HCT116 (cell line): ENCODE results near the gene NUDT14. TPM values are rescaled to one million over a fixed set of nuclear protein-coding genes. Genes with fewer than 3 reads are reported as not detected.

Experiments
- ATAC-seq: fragments of 200-7000 bp; cut with Tn5 transposase; 2 replicates; pipeline ENCODE4 v1.9.1; 2020; ENCODE audit warnings: mild to moderate bottlenecking, moderate library complexity
- BruUV-seq: library from RNA; stranded (reverse); fragments of 400-500 nt; replicated peaks from 2 replicates; lab custom pipeline; 2021; lab: Mats Ljungman, UMichigan
- CTCF ChIA-PET: fragments of 300-600 bp; sonication (Branson Sonifier 250); formaldehyde crosslinking; loops from one replicate; lab custom pipeline; 2021; ENCODE audit warnings: antibody characterized with exemption; lab: Charles Lee
- POLR2A ChIA-PET: fragments of 300-600, 350-600 bp; sonication (Branson Sonifier 250); formaldehyde crosslinking; loops from one replicate; lab custom pipeline; 2021; ENCODE audit warnings: antibody characterized with exemption; lab: Charles Lee
- RAD21 ChIA-PET, 2 experiments: fragments of 300-600 bp; sonication (Branson Sonifier 250); formaldehyde crosslinking; loops; one replicate each; lab custom pipeline; 2023; ENCODE audit warnings: low total read pairs in 2 of 2; ENCODE audit not compliant: uncharacterized antibody in 2 of 2, unreplicated experiment in 2 of 2, low non-redundant PET in 1 of 2; lab: Charles Lee
- DNase-seq: peaks from one replicate; pipeline ENCODE4 v3.0.0-alpha.2; 2010; ENCODE audit warnings: low read depth, low spot score
- H2AFZ ChIP-seq: fragments of 200-600 bp; shearing (Covaris generic), sonication (generic); 2 replicates; pipeline ENCODE4 v1.6.1; 2017; ENCODE audit warnings: low read depth, mixed run types, mixed read lengths, antibody characterized with exemption, low read length; ENCODE audit not compliant: poor library complexity, severe bottlenecking
- H3K27ac ChIP-seq: 2 replicates; pipeline ENCODE4 v1.5.1; 2012; ENCODE audit warnings: low read depth, low read length
- H3K27me3 ChIP-seq: fragments of 200-600 bp; sonication (generic); 2 replicates; pipeline ENCODE4 v1.6.1; 2016; ENCODE audit warnings: mixed run types, low read length, mixed read lengths; ENCODE audit not compliant: insufficient read depth
- H3K36me3 ChIP-seq, 2 experiments: fragments of 200-500 bp in 1 of 2; fragments of 200-600 bp in 1 of 2; sonication (Bioruptor generic) in 1 of 2; sonication (generic) in 1 of 2; 2 replicates each; pipeline versions ENCODE4 v1.5.1 to v1.6.1; 2014 to 2016; ENCODE audit warnings: low read length in 2 of 2, inconsistent platforms in 1 of 2, mixed read lengths in 1 of 2, mixed run types in 1 of 2; ENCODE audit not compliant: insufficient read depth in 2 of 2, control insufficient read depth in 1 of 2
- H3K4me1 ChIP-seq, 2 experiments: fragments of 200-600 bp in 1 of 2; sonication (generic) in 1 of 2; 2 replicates each; pipeline versions ENCODE4 v1.5.1 to v1.6.1; 2012 to 2017; ENCODE audit warnings: low read length in 2 of 2, inconsistent platforms in 1 of 2, mild to moderate bottlenecking in 1 of 2, mixed read lengths in 1 of 2, mixed run types in 1 of 2, moderate library complexity in 1 of 2; ENCODE audit not compliant: insufficient read depth in 2 of 2, control insufficient read depth in 1 of 2
- H3K4me2 ChIP-seq: fragments of 200-600 bp; sonication (generic); 2 replicates; pipeline ENCODE4 v1.6.1; 2017; ENCODE audit warnings: mixed run types, low read length, mixed read lengths
- H3K4me3 ChIP-seq, 2 experiments: fragments of 200-600 bp in 1 of 2; sonication (generic) in 1 of 2; replicated peaks in 1 of 2; 2 replicates each; pipeline ENCODE4 v1.5.1; 2011 to 2016; ENCODE audit warnings: low read length in 2 of 2, control low read depth in 1 of 2, low read depth in 1 of 2, mild to moderate bottlenecking in 1 of 2, mixed read lengths in 1 of 2, mixed run types in 1 of 2
- H3K79me2 ChIP-seq: fragments of 200-600 bp; sonication (generic); 2 replicates; pipeline ENCODE4 v1.6.1; 2017; ENCODE audit warnings: mild to moderate bottlenecking, mixed run types, low read length, moderate library complexity, mixed read lengths; ENCODE audit not compliant: insufficient read depth
- H3K9ac ChIP-seq: fragments of 200-600 bp; sonication (generic); 2 replicates; pipeline ENCODE4 v1.6.1; 2016; ENCODE audit warnings: low read length, mixed read lengths
- H3K9me2 ChIP-seq: fragments of 200-600 bp; sonication (generic), shearing (Covaris generic); 2 replicates; pipeline ENCODE4 v1.6.1; 2017; ENCODE audit warnings: mixed run types, mild to moderate bottlenecking, moderate library complexity; ENCODE audit not compliant: insufficient read depth
- H3K9me3 ChIP-seq, 2 experiments: fragments of 200-500 bp in 1 of 2; fragments of 200-600 bp in 1 of 2; sonication (Bioruptor generic) in 1 of 2; sonication (generic) in 1 of 2; 2 replicates each; pipeline ENCODE4 v1.6.1; 2014 to 2017; ENCODE audit warnings: low read length in 2 of 2, mixed read lengths in 2 of 2, inconsistent platforms in 1 of 2, low read depth in 1 of 2, mild to moderate bottlenecking in 1 of 2, mixed run types in 1 of 2, moderate library complexity in 1 of 2; ENCODE audit not compliant: control insufficient read depth in 1 of 2, insufficient read depth in 1 of 2
- H4K20me1 ChIP-seq: fragments of 200-600 bp; sonication (generic), shearing (Covaris generic); 2 replicates; pipeline ENCODE4 v1.6.1; 2017; ENCODE audit warnings: mixed run types, mild to moderate bottlenecking, moderate library complexity; ENCODE audit not compliant: insufficient read depth
- CBX3 ChIP-seq: IDR thresholded peaks from 2 replicates; pipeline ENCODE4 v1.6.1; 2012; ENCODE audit warnings: low read depth
- CEBPB ChIP-seq: IDR thresholded peaks from 2 replicates; pipeline ENCODE4 v1.6.1; 2012; ENCODE audit warnings: low read depth
- EGR1 ChIP-seq: IDR thresholded peaks from 2 replicates; pipeline ENCODE4 v1.6.1; 2012; ENCODE audit warnings: low read depth
- EZH2 ChIP-seq: fragments of 200-600 bp; sonication (generic); IDR thresholded peaks from 2 replicates; pipeline ENCODE4 v1.6.1; 2017; ENCODE audit warnings: antibody characterized with exemption, mixed run types
- EZH2phosphoT487 ChIP-seq: fragments of 200-600 bp; IDR thresholded peaks from 2 replicates; pipeline ENCODE4 v1.6.1; 2018; ENCODE audit warnings: antibody characterized with exemption, borderline replicate concordance
- FOSL1 ChIP-seq: IDR thresholded peaks from 2 replicates; pipeline ENCODE4 v1.6.1; 2012; ENCODE audit warnings: low read depth
- JUND ChIP-seq: IDR thresholded peaks from 2 replicates; pipeline ENCODE4 v1.6.1; 2012
- POLR2A ChIP-seq: IDR thresholded peaks from 2 replicates; pipeline ENCODE4 v1.7.0; 2011; ENCODE audit warnings: borderline replicate concordance; ENCODE audit not compliant: insufficient read depth, insufficient read length; ENCODE audit errors: extremely low read depth
- POLR2AphosphoS5 ChIP-seq: IDR thresholded peaks from 2 replicates; pipeline ENCODE4 v1.6.1; 2011; ENCODE audit warnings: mild to moderate bottlenecking, low read depth, low read length, moderate library complexity
- RAD21 ChIP-seq: IDR thresholded peaks from 2 replicates; pipeline ENCODE4 v1.6.1; 2012; ENCODE audit warnings: low read depth, mild to moderate bottlenecking
- SIN3A ChIP-seq: IDR thresholded peaks from 2 replicates; pipeline ENCODE4 v1.6.1; 2012; ENCODE audit warnings: low read depth
- SP1 ChIP-seq: IDR thresholded peaks from 2 replicates; pipeline ENCODE4 v1.6.1; 2012; ENCODE audit warnings: low read depth
- SRF ChIP-seq: IDR thresholded peaks from 2 replicates; pipeline ENCODE4 v1.6.1; 2012; ENCODE audit warnings: low read depth
- TCF7L2 ChIP-seq: IDR thresholded peaks from 2 replicates; pipeline ENCODE4 v1.7.0; 2011; ENCODE audit warnings: borderline replicate concordance, inconsistent platforms; ENCODE audit not compliant: insufficient read depth, insufficient read length; ENCODE audit errors: extremely low read depth
- YY1 ChIP-seq: IDR thresholded peaks from 2 replicates; pipeline ENCODE4 v1.6.1; 2011; ENCODE audit warnings: low read length, low read depth, moderate library complexity, mild to moderate bottlenecking; ENCODE audit not compliant: insufficient replicate concordance; ENCODE audit errors: extremely low read depth
- ZFX ChIP-seq: fragments of 450-650 bp; IDR thresholded peaks from 2 replicates; pipeline ENCODE4 v1.6.1; 2017
- ZNF274 ChIP-seq: fragments of 200-500 bp; sonication (Bioruptor generic); IDR thresholded peaks from 2 replicates; pipeline ENCODE4 v1.6.1; 2014; ENCODE audit warnings: mild to moderate bottlenecking, low read depth, low read length, inconsistent platforms
- intact Hi-C: fragments of 100-400 bp; cut with micrococcal nuclease; formaldehyde crosslinking; loops from 2 replicates; pipeline ENCODE4 v1.10.0; 2022
- total RNA-seq: library from RNA; stranded (reverse); gene quantifications from one replicate; pipeline ENCODE4 v1.2.1, GENCODE V29; 2021; ENCODE audit not compliant: unreplicated experiment
- TF ChIP-seq, protein P1 (sequence below): IDR thresholded peaks from 2 replicates; pipeline ENCODE4 v1.6.1; 2011; ENCODE audit warnings: mild to moderate bottlenecking, low read length, moderate library complexity; ENCODE audit not compliant: insufficient replicate concordance; ENCODE audit errors: extremely low read depth
- TF ChIP-seq, protein P2 (sequence below): IDR thresholded peaks from 2 replicates; pipeline ENCODE4 v1.6.1; 2012
- TF ChIP-seq, protein P3 (sequence below): IDR thresholded peaks from 2 replicates; pipeline ENCODE4 v1.6.1; 2012

The NUDT14 gene
- total RNA-seq, 1 experiment from 2014 or later, result 56.1 TPM

DNA sequence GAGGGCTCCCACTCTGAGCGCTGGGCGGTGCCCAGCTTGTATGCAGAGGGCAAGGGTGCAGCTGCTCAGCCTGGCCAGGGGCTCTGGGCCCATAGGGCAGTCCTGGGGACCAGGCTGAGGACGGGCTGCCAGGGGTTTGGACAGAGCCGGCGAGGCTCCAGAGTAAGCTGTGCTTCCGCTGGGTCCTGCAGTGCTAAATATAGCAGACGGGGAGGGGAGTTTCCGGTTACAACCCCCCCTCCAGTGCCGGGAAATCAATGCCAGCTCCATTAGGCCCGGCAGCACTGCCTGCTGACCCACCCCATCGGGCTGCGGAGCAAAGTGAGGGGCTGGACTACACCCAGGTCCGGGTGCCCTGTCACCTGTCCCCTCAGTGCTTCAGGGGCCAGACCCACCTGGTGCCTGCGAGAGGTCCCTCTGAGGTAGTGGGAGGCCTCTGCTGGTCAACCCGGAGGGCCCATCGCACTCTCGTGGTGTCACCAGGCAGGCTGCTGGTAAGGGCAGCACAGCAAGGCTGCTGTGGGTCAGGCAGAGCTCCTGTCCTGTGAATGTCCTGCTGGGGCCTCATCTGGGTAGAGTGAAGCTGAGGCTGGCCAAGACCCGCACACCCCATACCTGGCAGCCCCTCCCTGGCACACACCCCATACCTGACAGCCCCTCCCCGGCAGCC lies 10.0 kb downstream of the NUDT14 start:
- Histone ChIP-seq H3K9ac (no peak overlapping the region), H3K4me3 (no peak overlapping the region), H2AFZ (no peak overlapping the region), H3K4me2 (no peak overlapping the region), H3K79me2 (peaks cover 14% of the 10 kb centered on the region), H3K9me2 (no peaks in the 10 kb centered on the region), H4K20me1 (no peaks in the 10 kb centered on the region), H3K27me3 (no peaks in the 10 kb centered on the region), H3K36me3 (peaks cover 0 to 3% of the 10 kb centered on the region in 2 experiments; a peak in 1 of 4 replicates), H3K4me1 (peaks cover 33 to 48% of the 10 kb centered on the region in 2 experiments), H3K27ac (no peak overlapping the region; the same call in 1 of the 2 replicates), H3K9me3 (no peaks in the 10 kb centered on the region)
- ChIA-PET POLR2A (no interaction called here), CTCF (no interaction called here), RAD21 (no interaction called here)
- TF ChIP-seq TCF7L2, result no peak
- TF ChIP-seq EZH2phosphoT487, result no peak
- TF ChIP-seq RAD21, result no peak
- TF ChIP-seq, protein P1, sequence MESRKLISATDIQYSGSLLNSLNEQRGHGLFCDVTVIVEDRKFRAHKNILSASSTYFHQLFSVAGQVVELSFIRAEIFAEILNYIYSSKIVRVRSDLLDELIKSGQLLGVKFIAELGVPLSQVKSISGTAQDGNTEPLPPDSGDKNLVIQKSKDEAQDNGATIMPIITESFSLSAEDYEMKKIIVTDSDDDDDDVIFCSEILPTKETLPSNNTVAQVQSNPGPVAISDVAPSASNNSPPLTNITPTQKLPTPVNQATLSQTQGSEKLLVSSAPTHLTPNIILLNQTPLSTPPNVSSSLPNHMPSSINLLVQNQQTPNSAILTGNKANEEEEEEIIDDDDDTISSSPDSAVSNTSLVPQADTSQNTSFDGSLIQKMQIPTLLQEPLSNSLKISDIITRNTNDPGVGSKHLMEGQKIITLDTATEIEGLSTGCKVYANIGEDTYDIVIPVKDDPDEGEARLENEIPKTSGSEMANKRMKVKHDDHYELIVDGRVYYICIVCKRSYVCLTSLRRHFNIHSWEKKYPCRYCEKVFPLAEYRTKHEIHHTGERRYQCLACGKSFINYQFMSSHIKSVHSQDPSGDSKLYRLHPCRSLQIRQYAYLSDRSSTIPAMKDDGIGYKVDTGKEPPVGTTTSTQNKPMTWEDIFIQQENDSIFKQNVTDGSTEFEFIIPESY, result no peak
- TF ChIP-seq CEBPB, result no peak
- TF ChIP-seq ZFX, result no peak
- no peak for TF ChIP-seq CBX3
- no peak for TF ChIP-seq POLR2AphosphoS5
- no peak for TF ChIP-seq POLR2A
- TF ChIP-seq SP1, result no peak
- TF ChIP-seq JUND, result no peak
- no peak for TF ChIP-seq EZH2
- TF ChIP-seq ZNF274, result no peak
- TF ChIP-seq, protein P2, sequence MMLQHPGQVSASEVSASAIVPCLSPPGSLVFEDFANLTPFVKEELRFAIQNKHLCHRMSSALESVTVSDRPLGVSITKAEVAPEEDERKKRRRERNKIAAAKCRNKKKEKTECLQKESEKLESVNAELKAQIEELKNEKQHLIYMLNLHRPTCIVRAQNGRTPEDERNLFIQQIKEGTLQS, result no peak
- TF ChIP-seq, protein P3, sequence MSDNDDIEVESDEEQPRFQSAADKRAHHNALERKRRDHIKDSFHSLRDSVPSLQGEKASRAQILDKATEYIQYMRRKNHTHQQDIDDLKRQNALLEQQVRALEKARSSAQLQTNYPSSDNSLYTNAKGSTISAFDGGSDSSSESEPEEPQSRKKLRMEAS, result no peak
- no peak for TF ChIP-seq SRF
- no peak for TF ChIP-seq EGR1
- TF ChIP-seq SIN3A, result no peak
- no peak for TF ChIP-seq YY1
- TF ChIP-seq FOSL1, result no peak
- BruUV-seq, result no TSS peak
- no peak for DNase-seq
- ATAC-seq, result no peak
- intact Hi-C loops, result no loop called here
